Stimulated activated CD4-positive, alpha-beta T cell treated with anti-CD3 and anti-CD28 coated beads, TNF-alpha, amount 100 ng/mL, for 24 hours (primary cell): ENCODE measurements around the gene CDH23.

Experiments
- DNase-seq, 3 experiments: peaks; one replicate each; pipeline ENCODE4 v3.0.0-alpha.2; 2020; ENCODE audit warnings: low read depth in 3 of 3

CDH23 gene

GRCh38 chr10:71440506-71441035 is 43.9 kb downstream of the CDH23 start:
- DNase-seq = no peak

GRCh38 chr10:71442000-71442399 is 45.3 kb downstream of the CDH23 start:
- no peak for DNase-seq

GRCh38 chr10:71442859-71443570 is 46.3 kb downstream of the CDH23 start:
- DNase-seq = no peak

- no peak for DNase-seq
Observed at GRCh38 chr10:71443676-71444075, 47.0 kb downstream of the CDH23 start.

GRCh38 chr10:71444284-71445054 is 47.7 kb downstream of the CDH23 start:
- no peak for DNase-seq

GRCh38 chr10:71447676-71448075 is 51.0 kb downstream of the CDH23 start:
- DNase-seq = no peak

- DNase-seq = no peak
Observed at GRCh38 chr10:71448146-71448545, 51.4 kb downstream of the CDH23 start.

- no peak for DNase-seq
Observed at GRCh38 chr10:71449026-71449425, 52.3 kb downstream of the CDH23 start.

GRCh38 chr10:71451754-71452153 is 55.0 kb downstream of the CDH23 start:
- no peak for DNase-seq

- DNase-seq = no peak
Observed at GRCh38 chr10:71453186-71453585, 56.5 kb downstream of the CDH23 start.

- no peak for DNase-seq
Observed at GRCh38 chr10:71454347-71454746, 57.6 kb downstream of the CDH23 start.

- no peak for DNase-seq
Observed at GRCh38 chr10:71455035-71455434, 58.3 kb downstream of the CDH23 start.

- no peak for DNase-seq
Observed at GRCh38 chr10:71456631-71457030, 59.9 kb downstream of the CDH23 start.

- DNase-seq = no peak
Observed at GRCh38 chr10:71457908-71458307, 61.2 kb downstream of the CDH23 start.

- DNase-seq = no peak
Observed at GRCh38 chr10:71458387-71458786, 61.7 kb downstream of the CDH23 start.

GRCh38 chr10:71459513-71459912 is 62.8 kb downstream of the CDH23 start:
- no peak for DNase-seq

GRCh38 chr10:71460615-71461014 is 63.9 kb downstream of the CDH23 start:
- no peak for DNase-seq

- no peak for DNase-seq
Observed at GRCh38 chr10:71461457-71461856, 64.7 kb downstream of the CDH23 start.

GRCh38 chr10:71462062-71462935 is 65.6 kb downstream of the CDH23 start:
- DNase-seq = no peak

GRCh38 chr10:71463111-71463510 is 66.4 kb downstream of the CDH23 start:
- no peak for DNase-seq

- DNase-seq = no peak
Observed at GRCh38 chr10:71465551-71466252, 69.0 kb downstream of the CDH23 start.
